Retina (tissue), 1 donor: ENCODE data around the gene CSNK1A1.
"Not testable (repeated sequence)": the region's sequence is repeated elsewhere in the genome, so short reads cannot be mapped to it uniquely, and the experiment has no call there.

ENCODE experiments used
- DNase-seq: peaks from one replicate; pipeline ENCODE4 v3.0.0-alpha.2; 2016

CSNK1A1 gene

GRCh38 chr5:149572576-149573231 is 21.5 kb upstream of the CSNK1A1 start:
- no peak for DNase-seq

DNA sequence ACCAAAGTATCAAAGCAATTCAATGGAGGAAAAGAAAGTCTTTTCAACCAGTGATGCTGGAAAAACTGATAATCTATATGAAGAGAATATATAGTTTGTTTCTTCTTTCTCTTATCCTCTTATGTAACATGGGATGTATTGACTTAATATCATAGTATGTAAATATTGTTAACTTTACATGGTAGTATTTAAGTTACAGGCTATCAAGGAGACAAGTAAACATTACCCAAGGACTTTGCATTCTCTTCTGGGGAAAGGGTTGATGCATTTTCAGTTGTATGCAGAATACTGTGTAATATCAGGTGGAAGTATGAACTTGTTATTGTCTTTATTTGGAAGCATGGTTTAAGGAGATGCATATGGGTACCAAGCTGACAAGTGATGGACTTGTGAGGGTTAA is 20.9 kb upstream of the CSNK1A1 start:
- no peak for DNase-seq

DNA sequence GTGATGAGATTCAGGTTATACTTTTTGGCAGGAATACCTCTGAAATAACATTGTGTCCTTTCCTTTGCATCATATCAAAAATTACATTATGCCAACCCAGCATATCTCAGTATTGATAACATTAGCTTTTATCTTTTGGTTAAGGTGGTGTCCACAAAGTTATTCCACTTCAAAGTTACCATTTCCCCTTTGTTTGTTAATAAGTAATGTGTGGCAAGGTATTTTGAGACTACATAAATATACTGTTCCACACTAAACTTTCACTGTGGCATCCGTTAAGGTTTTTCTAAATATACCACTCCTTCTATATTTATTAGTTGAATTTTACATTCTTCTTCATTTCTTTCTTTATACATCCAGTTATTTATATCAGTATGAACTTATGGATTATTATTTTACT is 16.0 kb upstream of the CSNK1A1 start:
- DNase-seq, result no peak

GRCh38 chr5:149564542-149565140 is 13.4 kb upstream of the CSNK1A1 start:
- peak; percentile 64 for DNase-seq

GRCh38 chr5:149563466-149563865 is 12.2 kb upstream of the CSNK1A1 start:
- DNase-seq, result no peak

DNA sequence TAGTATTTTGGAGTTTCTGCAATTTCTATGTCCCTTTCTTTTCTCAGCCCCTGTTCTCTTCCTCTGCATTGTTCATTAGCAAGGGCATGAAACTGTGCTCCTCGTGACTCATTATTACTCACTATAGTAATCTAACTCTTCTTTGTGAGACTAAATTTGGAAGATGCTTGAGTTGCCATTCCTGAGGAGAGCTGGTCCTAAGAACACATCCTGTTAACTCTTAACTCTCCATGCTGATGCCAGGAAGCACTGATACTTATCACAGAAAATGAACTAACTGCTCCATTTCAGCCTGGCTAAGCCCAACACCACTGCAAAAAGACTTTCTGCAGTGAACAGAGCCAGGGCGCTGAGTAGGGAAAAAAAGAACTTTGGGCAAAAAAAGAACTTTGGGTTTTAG is 10.6 kb upstream of the CSNK1A1 start:
- no peak for DNase-seq

DNA sequence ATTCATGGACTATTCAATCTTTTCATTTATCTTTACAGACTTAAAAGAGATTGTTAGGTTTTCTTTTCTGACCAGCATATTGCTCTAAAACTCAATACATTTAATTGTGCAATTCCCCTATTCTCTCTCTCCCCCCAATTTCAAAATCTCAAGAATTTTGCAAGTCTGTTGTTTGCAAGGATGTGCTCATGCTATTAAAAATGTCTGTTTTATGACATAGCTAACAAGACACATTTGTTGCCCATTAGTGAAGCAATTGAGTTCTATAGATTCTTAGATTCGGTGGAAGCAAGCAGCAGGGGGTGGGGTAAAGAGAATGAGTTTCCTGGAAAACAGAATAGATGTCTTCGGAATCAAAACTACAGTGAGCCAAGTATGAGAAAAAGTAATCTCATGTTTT is 8.5 kb upstream of the CSNK1A1 start:
- DNase-seq, result no peak

GRCh38 chr5:149552553-149553160 is 1.4 kb upstream of the CSNK1A1 start:
- no peak for DNase-seq

DNA sequence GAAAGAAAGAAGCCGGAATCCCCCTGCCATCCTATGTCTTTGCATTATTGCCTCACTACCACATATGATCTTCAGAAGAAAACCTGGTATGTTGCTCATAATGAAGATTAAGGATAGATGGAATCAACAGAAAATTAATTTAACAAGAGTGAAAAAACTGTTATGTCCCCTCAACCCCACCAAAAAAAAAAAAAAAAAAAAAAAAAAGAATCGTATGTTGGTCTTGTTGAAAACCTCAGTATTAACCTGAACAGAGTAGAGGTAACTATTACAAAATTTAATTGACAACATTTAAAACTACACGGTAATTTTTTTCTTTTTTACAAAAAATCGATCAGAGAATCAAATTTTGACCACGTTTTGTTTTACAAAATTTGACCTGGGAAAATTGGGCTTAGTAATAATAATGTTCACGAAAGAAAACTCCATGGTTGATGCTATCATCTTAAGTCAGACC is 827 bp upstream of the CSNK1A1 start:
- DNase-seq, result no peak

GRCh38 chr5:149550594-149551226 is 529 bp downstream of the CSNK1A1 start:
- DNase-seq, result no peak

- peak; percentile 58 for DNase-seq
These were observed 1.0 kb downstream of the CSNK1A1 start for GRCh38 chr5:149550268-149550583.

DNA sequence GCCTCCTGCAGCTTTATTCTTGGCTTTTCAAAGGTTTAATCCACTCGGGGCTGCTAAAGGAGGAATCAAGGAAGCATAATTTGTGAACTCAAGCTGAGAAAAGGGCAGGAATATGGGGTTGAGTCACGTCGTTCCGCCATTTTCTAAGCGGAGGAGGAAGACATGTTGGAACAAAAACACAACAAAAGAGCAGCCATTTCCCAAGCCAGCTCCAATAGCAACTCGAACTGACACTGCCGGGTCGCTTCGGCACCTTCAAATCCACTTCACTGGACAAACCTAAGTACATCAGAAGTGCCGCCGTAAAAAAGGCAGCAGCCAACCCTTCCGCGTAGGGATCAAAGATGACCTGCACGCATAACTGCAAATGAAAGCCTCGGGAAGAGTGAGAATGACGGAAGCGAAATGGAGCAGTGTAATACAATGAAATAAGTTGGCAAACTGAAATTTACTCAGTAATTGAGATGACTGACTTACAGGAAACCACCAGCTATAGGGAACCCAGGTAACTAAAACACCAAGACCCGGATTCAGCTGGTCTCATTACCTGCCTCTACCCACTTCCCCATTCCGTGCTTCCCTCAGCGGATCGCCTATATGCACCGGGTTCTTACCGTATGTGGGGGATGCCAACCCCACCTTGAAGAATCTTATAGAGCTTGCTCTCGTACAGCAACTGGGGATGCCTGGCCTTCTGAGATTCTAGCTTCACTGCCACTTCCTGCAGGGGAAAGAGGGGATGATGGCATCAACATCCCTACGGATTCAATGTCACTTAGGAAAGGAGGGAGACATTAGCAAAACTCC is 1.6 kb downstream of the CSNK1A1 start:
- peak; percentile 72 for DNase-seq

- DNase-seq, result no peak
These were observed 4.3 kb downstream of the CSNK1A1 start for GRCh38 chr5:149546974-149547373.

GRCh38 chr5:149545327-149545726 is 5.9 kb downstream of the CSNK1A1 start:
- DNase-seq, result no peak

DNA sequence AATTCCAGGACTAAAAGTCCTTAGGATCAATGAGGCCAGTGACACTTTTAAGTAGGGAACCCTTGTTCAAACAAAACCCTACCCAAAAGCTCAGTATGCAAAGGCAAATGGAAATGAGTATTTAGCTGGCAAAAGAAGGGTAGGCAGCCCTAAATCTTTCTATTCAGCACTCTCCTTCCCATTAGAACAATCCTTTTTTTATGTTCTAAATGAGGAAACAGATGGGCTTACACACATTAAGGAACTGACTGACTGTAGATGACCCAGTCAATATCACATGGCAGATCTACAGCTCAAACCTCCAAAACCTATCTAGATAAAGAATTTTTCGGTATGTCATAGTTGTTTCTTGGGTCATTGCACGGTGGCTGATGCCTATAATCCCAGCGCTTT is 7.2 kb downstream of the CSNK1A1 start:
- DNase-seq, result no peak

GRCh38 chr5:149543361-149544027 is 7.7 kb downstream of the CSNK1A1 start:
- no peak for DNase-seq

DNA sequence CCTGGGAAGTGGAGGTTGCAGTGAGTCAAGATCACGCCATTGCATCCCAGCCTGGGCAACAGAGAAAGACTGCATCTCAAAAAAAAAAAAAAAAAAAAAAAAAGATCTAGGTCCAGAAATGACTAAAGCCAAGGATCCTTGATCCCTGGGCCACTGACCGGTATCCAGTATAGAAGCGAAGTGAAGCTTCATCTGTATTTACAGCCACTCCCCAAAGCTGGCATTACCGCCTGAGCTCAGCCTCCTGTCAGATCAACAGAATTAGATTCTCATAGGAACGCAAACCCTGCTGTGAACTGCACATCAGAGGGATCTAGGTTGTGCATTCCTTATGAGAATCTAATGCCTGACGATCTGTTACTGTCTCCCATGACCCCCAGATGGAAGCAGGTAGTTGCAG is 9.3 kb downstream of the CSNK1A1 start:
- no peak for DNase-seq

DNA sequence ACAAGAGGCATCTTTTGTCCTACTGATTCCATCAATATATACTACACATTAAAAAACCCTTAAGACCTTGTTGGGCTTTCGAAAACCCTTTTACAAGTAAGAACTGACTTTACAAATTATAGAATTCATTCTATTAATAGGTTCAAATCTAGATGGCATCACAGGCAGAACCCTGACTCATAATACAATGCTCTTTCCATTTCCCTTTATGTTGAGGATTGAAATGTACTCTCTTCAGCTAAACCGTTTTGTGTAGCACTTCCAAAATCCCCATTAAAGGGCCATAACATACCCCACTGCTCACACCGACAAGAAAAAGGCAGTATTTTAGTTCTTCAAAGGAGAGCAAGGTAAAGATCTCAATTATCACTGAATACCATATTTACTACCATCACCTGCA is 11.2 kb downstream of the CSNK1A1 start:
- DNase-seq, result no peak

DNA sequence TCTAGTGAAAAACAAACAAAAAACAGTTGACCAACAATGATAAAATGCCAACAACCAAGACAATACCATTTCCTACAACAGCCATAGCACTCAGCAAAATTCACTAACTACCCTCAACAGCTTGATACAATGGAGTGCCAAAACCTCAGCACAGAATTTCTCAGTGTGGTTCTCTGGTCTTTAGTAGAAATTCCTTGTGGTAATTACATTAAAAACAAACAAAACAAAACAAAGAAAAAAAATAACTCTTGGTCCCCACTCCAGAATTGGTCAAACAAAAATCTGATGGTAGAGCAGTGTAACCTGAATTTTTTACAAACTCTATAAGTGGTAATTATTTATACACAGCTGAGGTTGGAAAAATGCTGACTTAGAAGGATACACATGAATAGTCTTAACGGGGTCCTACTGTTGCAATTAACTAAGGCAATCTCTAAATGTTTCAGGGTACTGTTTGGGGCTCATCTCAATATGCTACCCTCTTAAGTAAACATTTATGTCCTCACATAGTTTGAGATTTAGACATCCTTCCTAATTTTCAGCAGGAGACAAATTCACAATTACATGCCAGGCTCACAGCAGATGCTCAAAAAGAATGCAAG is 13.8 kb downstream of the CSNK1A1 start:
- DNase-seq, result no peak

- DNase-seq, result not testable (repeated sequence)
These were observed 15.5 kb downstream of the CSNK1A1 start for GRCh38 chr5:149535787-149536186.

DNA sequence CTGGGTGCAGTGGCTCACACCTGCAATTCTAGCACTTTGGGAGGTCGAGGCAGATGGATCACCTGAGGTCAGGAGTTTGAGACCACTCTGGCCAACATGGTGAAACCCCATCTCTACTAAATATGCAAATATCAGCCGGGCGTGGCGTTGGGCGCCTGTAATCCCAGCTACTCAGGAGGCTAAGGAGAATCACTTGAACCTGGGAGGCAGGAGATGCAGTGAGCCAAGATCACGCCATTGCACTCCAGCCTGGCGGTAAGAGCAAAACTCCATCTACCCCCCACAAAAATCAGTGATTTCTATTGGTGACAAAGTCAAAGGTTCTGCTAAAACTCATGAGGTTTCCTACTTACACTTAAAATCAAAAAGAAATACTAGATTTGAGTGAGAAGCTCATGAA is 18.8 kb downstream of the CSNK1A1 start:
- DNase-seq, result no peak

DNA sequence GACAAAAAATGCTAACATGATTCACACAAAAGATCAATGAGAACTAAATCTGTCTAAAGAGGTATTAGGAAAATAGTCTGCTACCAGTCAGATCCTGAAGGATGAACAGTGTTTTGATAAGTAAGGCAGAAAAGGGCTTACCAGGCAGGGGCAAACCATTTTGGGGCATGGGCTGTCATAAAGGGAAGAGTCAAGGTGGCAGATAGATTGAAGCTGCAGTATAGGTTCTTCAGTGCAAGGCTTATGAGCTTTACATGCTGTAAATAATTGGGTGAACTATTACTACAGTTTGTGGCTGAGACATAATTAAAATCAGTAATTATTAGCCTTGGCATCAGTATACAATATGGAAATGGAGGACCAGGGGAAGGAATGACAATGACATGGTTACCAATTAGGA is 21.8 kb downstream of the CSNK1A1 start:
- no peak for DNase-seq
